ENCODE results near the gene FNDC10.

GRCh38 chr1:1560178-1560577 is 39.8 kb downstream of the FNDC10 start:
- TF ChIP-seq YY1 (IDR thresholded peaks at IDR 0.05; ENCODE audit: insufficient read depth, insufficient read length) (no peak), ZNF274 (IDR thresholded peaks at IDR 0.05; ENCODE audit: low read depth, low read length) (no peak), SUZ12 (IDR thresholded peaks at IDR 0.05; ENCODE audit: extremely low read depth, insufficient read depth, insufficient read length) (no peak)
